RWPE1 (cell line): ENCODE measurements around the gene CT45A2.
"Not testable (repeated sequence)": the region's sequence is repeated elsewhere in the genome, so short reads cannot be mapped to it uniquely, and the experiment has no call there.

ENCODE experiments used
- CTCF ChIA-PET: fragments of 350-600 bp; sonication (Branson Sonifier 250); formaldehyde crosslinking; extraction: SDS; loops from one replicate; lab custom pipeline; 2021; lab: Yijun Ruan, JAX
- POLR2A ChIA-PET: fragments of 400-600 bp; formaldehyde crosslinking; extraction: SDS; loops from one replicate; lab custom pipeline; 2020; ENCODE audit warnings: antibody characterized with exemption; ENCODE audit not compliant: low non-redundant PET; lab: Yijun Ruan, JAX
- DNase-seq: peaks from one replicate; pipeline ENCODE4 v3.0.0; 2012; ENCODE audit warnings: low spot score
- H3K27ac ChIP-seq: fragments of 450-650 bp; 2 replicates; pipeline ENCODE4 v1.5.1; 2017

CT45A2 gene

DNA sequence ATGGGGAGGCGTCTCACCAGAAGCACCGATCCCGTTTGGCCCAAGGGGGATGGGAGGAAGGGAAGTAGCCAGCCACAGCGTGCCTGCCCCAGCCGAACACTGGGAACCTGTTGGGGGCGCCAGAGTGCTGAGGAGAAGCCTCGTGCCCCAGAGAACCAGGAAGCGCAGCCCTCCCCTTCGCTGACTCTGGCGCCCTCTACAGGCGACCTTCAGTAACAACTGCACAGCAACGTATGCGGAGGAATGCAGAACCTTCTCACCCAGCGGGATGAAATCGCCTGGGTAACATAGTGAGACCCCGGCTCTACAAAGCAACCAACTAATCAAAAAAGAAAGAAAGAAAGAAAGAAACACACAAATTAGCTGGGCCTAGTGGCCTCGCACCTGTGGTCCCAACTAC, at the start of gene CT45A2:
Gene CT45A2 (minus strand): TSS at position 101 of the 400 bp plus-strand sequence. CDS start 3,747 bp downstream, outside the sequence.
- H3K27ac ChIP-seq, CTCF ChIA-PET, POLR2A ChIA-PET, DNase-seq: not testable (repeated sequence)

DNA sequence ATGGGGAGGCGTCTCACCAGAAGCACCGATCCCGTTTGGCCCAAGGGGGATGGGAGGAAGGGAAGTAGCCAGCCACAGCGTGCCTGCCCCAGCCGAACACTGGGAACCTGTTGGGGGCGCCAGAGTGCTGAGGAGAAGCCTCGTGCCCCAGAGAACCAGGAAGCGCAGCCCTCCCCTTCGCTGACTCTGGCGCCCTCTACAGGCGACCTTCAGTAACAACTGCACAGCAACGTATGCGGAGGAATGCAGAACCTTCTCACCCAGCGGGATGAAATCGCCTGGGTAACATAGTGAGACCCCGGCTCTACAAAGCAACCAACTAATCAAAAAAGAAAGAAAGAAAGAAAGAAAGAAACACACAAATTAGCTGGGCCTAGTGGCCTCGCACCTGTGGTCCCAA, 34.6 kb upstream of the CT45A2 start, which contains the start of gene CT45A8:
Gene CT45A8 (minus strand): TSS at position 101 of the 400 bp plus-strand sequence. CDS start 3,755 bp downstream, outside the sequence.
- POLR2A ChIA-PET, CTCF ChIA-PET, H3K27ac ChIP-seq, DNase-seq: not testable (repeated sequence)

DNA sequence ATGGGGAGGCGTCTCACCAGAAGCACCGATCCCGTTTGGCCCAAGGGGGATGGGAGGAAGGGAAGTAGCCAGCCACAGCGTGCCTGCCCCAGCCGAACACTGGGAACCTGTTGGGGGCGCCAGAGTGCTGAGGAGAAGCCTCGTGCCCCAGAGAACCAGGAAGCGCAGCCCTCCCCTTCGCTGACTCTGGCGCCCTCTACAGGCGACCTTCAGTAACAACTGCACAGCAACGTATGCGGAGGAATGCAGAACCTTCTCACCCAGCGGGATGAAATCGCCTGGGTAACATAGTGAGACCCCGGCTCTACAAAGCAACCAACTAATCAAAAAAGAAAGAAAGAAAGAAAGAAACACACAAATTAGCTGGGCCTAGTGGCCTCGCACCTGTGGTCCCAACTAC, 17.4 kb upstream of the CT45A2 start, which contains the start of gene CT45A7:
Gene CT45A7 (minus strand): TSS at position 101 of the 400 bp plus-strand sequence. CDS start 3,747 bp downstream, outside the sequence.
- CTCF ChIA-PET, POLR2A ChIA-PET, DNase-seq, H3K27ac ChIP-seq: not testable (repeated sequence)

DNA sequence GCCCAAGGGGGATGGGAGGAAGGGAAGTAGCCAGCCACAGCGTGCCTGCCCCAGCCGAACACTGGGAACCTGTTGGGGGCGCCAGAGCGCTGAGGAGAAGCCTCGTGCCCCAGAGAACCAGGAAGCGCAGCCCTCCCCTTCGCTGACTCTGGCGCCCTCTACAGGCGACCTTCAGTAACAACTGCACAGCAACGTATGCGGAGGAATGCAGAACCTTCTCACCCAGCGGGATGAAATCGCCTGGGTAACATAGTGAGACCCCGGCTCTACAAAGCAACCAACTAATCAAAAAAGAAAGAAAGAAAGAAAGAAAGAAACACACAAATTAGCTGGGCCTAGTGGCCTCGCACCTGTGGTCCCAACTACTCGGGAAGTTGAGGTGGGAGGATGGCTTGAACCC, 17.1 kb downstream of the CT45A2 start, which contains the start of gene CT45A6:
Gene CT45A6 (minus strand): TSS at position 101 of the 400 bp plus-strand sequence. CDS start 3,794 bp downstream, outside the sequence.
- CTCF ChIA-PET, H3K27ac ChIP-seq, DNase-seq, POLR2A ChIA-PET: not testable (repeated sequence)

GRCh38 chrX:135785403-135785802, 34.4 kb downstream of the CT45A2 start, which contains the start of gene CT45A5:
TSS of gene CT45A5 (minus strand) at chrX:135785503. CDS start at chrX:135781729, 3,774 bp downstream.
- H3K27ac ChIP-seq, POLR2A ChIA-PET, DNase-seq, CTCF ChIA-PET: not testable (repeated sequence)

- POLR2A ChIA-PET, H3K27ac ChIP-seq, DNase-seq, CTCF ChIA-PET: not testable (repeated sequence)
These were observed 51.7 kb downstream of the CT45A2 start, which contains the start of gene CT45A3 for GRCh38 chrX:135768091-135768490. TSS of gene CT45A3 (minus strand) at chrX:135768191. CDS start at chrX:135764444, 3,747 bp downstream.
